Measurements from ENCODE around the gene STAB2.

STAB2 gene

GRCh38 chr12:103586791-103587370 is at the start of gene STAB2:
STAB2 (plus strand) TSS chr12:103587273; CDS start chr12:103587477, 204 bp downstream.
- DNase-seq (ENCODE audit: insufficient read length, low spot score) (no peak), FAIRE-seq (no peak)

- no peak for FAIRE-seq
- no peak for DNase-seq (ENCODE audit: insufficient read length, low spot score)
Measured at GRCh38 chr12:103538397-103538796, 48.7 kb upstream of the STAB2 start.

- DNase-seq (ENCODE audit: insufficient read length, low spot score) (no peak), FAIRE-seq (no peak)
Measured at GRCh38 chr12:103540319-103540718, 46.8 kb upstream of the STAB2 start.

DNA sequence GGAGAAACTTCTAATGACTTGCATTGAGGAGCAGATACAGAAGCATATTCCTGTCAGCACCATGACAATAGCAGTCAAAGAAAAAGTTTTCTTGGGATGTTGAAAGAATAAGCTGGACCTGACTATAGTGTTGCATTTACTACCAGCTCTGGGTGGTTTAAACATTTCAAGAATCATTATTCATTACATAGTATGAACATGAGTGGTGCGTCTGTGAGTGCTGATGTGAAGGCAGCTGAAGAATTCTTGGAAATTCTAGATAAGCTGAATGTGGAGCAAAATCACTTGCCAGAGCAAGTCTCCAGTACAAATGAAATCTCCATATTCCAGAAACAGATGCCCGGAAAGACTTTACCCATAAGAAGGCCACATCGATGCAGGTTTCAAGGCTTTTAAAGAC is 45.0 kb upstream of the STAB2 start:
- no peak for FAIRE-seq
- DNase-seq (ENCODE audit: insufficient read length, low spot score): no peak

GRCh38 chr12:103546959-103547358 is 40.1 kb upstream of the STAB2 start:
- DNase-seq (ENCODE audit: insufficient read length, low spot score) (no peak), FAIRE-seq (no peak)

GRCh38 chr12:103547376-103547775 is 39.7 kb upstream of the STAB2 start:
- FAIRE-seq (no peak), DNase-seq (ENCODE audit: insufficient read length, low spot score) (no peak)

GRCh38 chr12:103547929-103548328 is 39.1 kb upstream of the STAB2 start:
- DNase-seq (ENCODE audit: insufficient read length, low spot score): no peak
- no peak for FAIRE-seq

GRCh38 chr12:103548622-103549601 is 38.2 kb upstream of the STAB2 start:
- peak; percentile 51 for DNase-seq (ENCODE audit: insufficient read length, low spot score)
- no peak for FAIRE-seq

- no peak for FAIRE-seq
- no peak for DNase-seq (ENCODE audit: insufficient read length, low spot score)
Measured at GRCh38 chr12:103556890-103557627, 30.0 kb upstream of the STAB2 start.

DNA sequence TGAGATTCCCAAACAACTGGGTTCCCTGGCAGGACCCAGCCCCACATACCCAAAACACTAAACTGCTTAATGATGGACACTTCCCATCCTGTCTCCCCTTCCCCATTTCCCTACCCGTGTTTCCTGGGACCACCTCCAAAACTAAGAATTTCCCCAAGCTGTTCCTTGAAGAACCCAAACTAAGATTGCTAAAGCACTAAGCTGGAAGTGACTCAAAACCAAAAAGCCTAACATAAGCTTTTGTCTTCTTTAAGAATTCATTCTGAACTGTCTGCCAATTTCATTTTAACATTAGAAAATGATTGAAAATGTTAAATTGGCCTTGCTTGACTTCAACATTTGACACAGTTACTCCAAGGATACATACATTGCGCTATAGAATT is 29.5 kb upstream of the STAB2 start:
- no peak for FAIRE-seq

GRCh38 chr12:103558879-103559278 is 28.2 kb upstream of the STAB2 start:
- FAIRE-seq (no peak), DNase-seq (ENCODE audit: insufficient read length, low spot score) (no peak)

More for the DNA sequence above, 29.5 kb upstream of the STAB2 start:
- DNase-seq (ENCODE audit: insufficient read length, low spot score): no peak

DNA sequence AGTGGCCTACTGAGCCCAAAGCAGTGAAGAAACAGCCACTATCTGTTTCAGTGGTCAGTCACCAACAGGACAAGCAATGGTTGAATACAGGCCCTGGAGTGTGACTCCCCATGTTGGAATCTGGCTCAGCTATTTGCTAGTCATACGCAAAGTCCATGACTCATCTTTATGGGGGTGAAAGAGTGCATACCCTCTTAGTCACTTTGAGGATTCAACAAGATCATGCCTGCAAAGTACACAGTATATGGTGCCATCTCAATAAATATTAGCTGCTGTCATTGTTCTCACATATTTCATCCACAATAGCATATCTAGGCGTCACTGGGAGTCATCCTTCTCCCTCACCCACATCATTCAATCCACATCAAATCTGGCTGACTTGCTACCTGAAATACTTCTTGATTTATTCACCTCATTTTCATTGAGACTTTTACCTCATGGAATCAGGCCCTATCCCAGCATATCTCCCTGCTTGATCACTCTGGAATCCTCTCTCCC is 26.4 kb upstream of the STAB2 start:
- FAIRE-seq (peak; percentile 97), DNase-seq (ENCODE audit: insufficient read length, low spot score) (peak; percentile 82)

DNA sequence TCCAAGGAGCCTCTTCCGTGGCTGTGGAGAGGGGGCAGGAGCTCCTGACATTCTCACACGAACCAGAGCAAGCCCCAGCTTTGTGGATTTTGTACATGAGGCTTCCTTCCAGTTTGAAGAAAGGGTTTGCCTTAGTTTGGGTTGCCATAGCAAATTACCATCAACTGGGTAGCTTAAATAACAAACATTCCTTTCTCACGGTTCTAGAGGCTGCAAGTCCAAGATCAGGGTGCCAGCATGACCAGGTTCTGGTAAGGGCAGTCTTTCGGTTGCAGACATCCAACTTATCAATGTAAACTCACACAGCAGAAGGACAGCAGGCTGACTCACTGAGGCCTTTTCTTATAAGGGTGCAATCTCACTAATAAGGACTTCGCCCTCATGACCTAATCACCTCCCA is 25.9 kb upstream of the STAB2 start:
- no peak for FAIRE-seq
- DNase-seq (ENCODE audit: insufficient read length, low spot score): no peak

GRCh38 chr12:103566398-103566797 is 20.7 kb upstream of the STAB2 start:
- FAIRE-seq (no peak), DNase-seq (ENCODE audit: insufficient read length, low spot score) (no peak)

DNA sequence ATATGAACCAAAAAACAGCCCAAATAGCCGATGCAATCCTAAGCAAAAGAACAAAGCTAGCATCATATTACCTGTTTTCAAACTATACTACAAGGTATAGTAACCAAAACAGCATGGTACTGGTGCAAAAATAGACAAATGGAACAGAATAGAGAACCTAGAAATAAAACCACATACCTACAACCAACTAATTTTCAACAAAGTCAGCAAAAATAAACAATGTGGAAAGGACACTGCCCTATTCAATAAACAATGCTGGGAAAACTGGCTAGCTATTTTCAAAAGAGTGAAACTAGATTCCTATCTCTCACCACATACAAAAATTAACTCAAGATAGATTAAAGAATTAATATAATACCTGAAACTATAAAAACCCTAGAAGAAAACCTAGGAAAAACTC is 17.8 kb upstream of the STAB2 start:
- FAIRE-seq (no peak), DNase-seq (ENCODE audit: insufficient read length, low spot score) (no peak)

DNA sequence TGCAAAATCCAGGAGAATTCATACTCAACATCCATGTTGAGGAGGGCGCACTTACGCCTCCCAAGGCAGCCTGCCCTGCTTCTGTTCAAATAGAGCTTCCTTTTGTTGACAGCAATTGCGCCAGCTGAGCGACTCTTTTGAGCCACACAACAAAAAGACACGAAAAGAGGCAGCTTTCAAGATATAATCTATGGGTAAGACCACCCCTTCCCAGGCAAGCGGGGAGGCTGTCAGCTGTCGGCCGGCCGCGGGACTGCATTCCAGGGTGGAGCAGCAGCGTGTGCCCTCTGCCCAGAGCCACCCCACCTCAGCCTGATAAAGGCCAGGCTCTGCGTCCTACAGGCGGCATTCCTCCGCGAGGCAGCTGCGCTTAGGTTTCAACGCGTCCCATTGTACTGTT is 15.8 kb upstream of the STAB2 start:
- no peak for DNase-seq (ENCODE audit: insufficient read length, low spot score)
- no peak for FAIRE-seq

DNA sequence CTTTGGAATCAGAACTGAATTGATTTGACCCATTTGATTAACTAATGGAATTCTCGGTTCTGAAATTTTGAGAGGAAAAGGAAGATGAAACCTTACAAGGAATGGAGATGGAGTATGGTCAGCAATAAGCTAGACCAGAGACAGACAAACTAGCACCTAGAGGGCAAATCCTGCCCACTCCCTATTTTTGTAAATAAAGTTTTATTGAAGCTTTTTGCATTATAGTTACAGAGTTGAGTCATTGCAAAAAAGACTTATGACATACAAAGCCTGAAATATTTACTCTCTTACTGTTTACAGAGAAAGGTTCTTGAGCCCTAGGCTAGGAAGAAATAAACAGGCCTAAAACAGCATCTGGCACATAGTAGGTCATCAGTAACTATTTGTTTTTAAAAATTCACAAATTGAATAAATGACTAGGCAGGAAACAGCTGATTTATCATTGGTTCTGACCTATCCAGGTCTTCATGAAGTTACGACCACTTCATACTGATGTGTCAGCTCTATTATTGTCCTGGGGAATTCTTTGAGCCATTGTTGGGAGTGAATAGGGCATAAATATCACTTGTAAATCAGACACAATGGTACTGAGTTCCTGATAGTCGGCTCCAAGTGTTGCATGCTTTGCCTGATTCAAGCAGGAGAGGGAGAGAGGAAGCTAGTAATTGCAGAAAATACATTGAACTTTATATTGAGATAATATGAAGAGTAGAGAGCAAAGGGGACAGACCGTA is 14.6 kb upstream of the STAB2 start:
- no peak for DNase-seq (ENCODE audit: insufficient read length, low spot score)
- no peak for FAIRE-seq

DNA sequence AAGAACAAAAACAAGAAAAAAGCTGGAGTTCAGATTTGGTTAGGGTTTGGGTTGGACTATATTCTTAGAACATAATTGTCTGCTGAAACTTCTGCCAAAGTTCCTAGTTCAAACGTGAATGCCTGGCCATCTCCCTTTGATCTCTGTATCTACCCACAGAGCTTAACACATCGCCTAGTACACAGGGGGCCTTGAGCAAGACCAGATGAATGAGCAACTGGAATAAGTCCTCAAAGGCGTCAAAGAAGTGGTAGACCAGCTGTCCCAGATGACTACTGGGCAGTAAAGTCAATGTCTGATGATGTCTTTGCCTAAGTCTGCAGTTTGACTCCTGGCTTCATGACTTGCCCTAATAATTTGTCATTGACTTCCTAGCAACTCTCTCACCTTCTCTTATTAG is 13.9 kb upstream of the STAB2 start:
- no peak for DNase-seq (ENCODE audit: insufficient read length, low spot score)
- no peak for FAIRE-seq

- FAIRE-seq (no peak), DNase-seq (ENCODE audit: insufficient read length, low spot score) (no peak)
Measured at GRCh38 chr12:103578926-103579325, 8.1 kb upstream of the STAB2 start.

GRCh38 chr12:103580026-103580425 is 7.0 kb upstream of the STAB2 start:
- FAIRE-seq (no peak), DNase-seq (ENCODE audit: insufficient read length, low spot score) (no peak)

DNA sequence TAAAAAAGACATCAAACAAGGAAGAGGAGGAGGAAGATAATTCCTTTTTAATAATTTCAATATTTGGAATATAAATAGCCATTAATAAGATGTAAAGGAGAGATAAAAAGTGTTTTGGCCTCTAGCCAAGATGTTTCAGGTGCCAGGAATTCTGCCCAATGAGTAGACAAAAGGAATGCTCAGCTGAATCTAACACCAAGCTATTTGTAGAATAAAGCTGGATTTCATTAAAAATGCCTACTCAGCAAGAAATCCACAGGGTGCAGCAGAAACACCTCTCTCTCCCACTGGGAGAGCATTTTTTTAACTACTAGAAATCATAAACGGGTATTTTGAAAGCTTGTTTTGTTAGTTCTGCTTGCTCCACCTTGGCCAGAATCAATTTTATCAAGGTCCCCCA is 4.1 kb upstream of the STAB2 start:
- FAIRE-seq: no peak
- no peak for DNase-seq (ENCODE audit: insufficient read length, low spot score)
